T47D (cell line): ENCODE results near the gene ODAD3.
"Not testable (repeated sequence)": the region's sequence is repeated elsewhere in the genome, so short reads cannot be mapped to it uniquely, and the experiment has no call there.

ENCODE experiments used
- DNase-seq, 2 experiments: peaks; one replicate each; pipeline versions ENCODE4 v3.0.0 to v3.0.0-alpha.2; 2011 to 2012; ENCODE audit warnings: low read depth in 1 of 2, low spot score in 1 of 2
- JUND ChIP-seq: IDR thresholded peaks from 2 replicates; pipeline ENCODE4 v1.6.1; 2012; ENCODE audit warnings: low read depth
- in situ Hi-C: cut with HindIII; loops from 2 replicates; pipeline ENCODE4 v1.10.0; 2016; ENCODE audit warnings: low sequenced_read_pairs, low pct_unique_long_range_greater_than_20kb

ODAD3 gene

DNA sequence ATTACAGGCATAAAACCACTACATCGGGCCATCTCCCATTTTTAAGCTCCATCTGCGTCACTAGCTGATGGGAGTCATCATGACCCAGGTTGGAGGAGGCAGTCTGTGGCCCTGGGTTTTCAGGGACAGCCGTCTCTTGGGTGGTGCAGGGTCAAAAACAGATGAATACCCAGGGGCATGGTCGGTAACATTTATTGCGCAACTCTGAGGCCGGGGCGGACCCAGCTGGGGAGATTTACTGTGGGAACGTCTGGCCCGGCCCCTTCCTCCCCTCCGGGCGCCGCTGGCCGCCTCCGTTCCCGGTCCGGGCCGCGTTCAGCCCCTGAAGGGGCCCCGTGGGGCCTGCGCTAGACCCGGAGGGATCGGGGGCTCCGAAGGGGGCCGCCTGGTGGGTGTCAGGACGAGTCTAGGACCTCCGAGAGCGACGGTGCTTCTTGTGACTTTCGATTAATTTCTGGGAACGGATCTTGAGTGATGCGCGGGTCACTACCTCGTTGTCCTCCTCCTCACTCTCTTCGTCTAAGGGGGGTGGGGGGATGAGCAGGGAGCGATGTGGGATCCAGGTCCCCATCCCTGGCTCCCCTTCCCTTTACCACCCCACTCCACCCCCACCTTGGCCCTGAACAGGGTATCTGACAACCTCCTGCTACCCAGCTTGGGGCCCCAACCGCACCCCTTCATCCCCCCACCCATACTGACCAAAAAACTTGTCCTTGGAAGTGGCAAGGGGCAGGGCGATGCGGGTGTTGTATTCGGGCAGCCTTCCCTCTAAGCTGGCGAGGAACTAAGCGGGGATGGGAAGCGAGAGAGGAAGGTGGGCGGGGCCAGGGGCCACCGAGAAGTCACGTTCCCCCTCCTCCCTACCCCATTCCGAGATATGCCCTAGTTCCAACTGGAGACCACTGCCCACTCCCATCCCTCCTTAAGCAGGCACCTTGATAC, 14.2 kb downstream of the ODAD3 start:
- in situ Hi-C loops: no loop called here
- DNase-seq: peak in 1 of 2 experiments; percentile 58
- TF ChIP-seq JUND: no peak

DNA sequence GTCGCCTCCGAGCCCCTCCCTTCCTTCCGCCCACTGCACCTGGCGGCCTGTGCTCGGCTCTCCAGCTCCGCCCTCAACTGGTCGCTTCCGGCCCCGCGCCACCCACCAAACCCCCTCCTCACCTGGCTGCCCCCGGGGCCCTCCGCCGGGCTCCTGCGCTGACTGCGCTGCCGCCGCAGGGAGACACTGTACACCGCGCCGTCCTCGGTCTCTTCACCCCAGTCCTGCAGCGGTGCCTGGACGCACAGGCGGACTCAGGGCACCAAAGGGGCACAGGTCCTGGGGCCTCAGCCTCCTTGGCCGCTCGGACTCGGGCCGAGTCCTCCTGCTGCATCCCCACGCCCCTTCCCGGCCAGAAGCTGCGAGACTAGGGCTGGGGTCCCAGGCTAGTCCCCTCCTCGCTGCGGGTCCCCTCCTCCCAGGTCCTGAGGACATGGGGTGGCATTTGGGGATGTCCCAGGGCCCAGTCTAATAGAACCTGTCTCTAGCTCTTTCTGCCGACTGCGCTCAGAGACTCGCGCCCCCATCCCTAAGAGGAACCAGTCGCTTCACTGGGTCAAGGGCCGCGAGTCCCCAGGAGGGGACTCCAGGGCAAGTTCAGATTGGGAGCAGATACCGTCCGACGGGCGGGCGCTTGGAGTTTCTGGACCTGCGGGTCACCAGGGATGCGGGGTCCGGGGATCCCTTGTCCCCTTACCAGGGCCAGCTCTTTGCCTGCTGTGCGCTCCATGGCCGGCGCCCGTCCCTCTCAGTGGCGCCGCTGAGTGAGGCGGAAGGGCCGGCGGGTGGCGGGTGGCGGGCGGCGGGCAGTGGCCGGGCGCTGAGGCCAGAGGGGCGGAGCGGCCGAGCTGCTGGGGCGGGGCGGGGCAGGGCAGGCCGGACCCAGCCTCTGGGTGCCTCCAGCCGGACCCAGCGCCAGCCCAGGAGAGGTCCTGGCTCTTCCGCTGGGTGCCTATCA, 16.1 kb downstream of the ODAD3 start, which contains the start of gene RGL3:
RGL3 (minus strand) TSS at position 766 of the 958 bp plus-strand sequence; CDS start at position 730, 36 bp downstream.
- TF ChIP-seq JUND: no peak
- in situ Hi-C loops: no loop called here
- DNase-seq: peak; percentile 64 to 68

DNA sequence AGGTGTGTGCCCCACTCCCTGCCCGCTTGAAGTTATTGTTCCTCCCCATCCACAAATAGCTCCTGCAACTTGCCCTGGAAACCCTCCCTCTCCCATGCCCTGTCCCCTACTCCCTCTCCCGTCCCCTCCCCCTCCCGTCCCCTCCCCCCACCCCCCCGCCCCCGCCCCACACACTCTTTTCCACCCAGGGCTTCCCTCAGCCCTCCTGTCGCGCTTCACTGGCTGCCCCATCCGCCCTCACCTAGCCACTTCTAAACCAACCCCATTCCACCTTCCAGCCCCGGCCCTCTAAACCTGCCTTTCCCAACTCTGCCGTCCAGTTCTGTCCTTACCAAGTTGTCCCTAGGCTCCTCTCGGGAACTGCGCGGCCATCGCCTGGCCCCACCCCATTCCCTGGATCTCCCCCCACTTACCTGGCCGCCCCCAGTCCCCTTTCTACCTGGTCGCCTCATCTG, 16.8 kb downstream of the ODAD3 start:
- in situ Hi-C loops: no loop called here
- no peak for DNase-seq
- no peak for TF ChIP-seq JUND

DNA sequence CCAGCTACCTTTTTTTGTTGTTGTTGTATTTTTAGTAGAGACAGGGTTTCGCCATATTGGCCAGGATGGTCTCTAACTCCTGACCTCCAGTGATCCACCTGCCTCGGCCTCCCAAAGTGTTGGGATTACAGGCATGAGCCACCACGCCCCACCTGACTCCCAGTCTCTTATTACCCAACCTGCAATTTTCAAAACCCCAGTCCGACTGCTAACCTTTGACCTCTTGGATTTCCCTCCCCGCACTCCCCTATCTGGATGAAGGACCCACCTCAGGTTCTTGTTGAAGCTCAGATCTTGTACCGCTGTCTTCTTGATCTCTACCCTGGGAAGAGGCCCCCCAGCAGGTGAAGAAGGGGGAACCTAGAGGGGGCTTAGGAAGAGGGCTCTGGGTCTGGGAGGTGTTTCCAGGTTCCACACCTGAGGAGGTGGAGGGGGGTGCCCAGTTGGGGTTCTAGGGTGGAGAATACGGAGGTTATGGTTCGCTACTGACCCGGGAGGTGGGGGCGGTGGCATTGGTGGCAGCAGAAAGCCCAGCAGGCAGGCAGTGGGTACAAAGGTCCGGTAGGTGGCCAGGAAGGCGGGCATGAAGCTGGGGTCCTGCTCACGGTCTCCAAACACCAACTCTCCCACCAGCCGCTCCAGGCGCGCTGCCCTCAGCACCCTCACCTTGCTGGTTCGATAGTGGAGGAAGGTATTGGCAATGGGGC, 18.4 kb downstream of the ODAD3 start:
- no peak for DNase-seq
- in situ Hi-C loops: no loop called here
- no peak for TF ChIP-seq JUND

DNA sequence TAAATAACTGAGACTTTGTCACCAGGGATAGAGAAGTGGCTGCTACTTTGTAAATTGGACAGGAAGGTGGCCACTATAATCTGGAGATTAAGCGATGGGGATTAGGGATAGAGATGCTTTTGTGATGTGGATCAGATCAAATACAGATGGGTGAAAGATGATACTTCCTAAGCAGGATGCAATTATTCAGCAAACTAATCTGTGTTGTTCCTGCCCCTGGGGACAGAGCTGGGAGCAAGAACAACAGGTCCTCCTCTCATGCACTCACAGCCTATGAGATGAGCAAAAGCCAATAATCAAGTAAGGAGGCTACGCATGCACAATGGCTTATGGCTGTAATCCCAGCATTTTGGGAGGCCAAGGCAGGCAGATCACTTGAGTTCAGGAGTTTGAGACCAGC, 20.4 kb downstream of the ODAD3 start:
- DNase-seq: no peak
- in situ Hi-C loops: no loop called here
- no peak for TF ChIP-seq JUND

DNA sequence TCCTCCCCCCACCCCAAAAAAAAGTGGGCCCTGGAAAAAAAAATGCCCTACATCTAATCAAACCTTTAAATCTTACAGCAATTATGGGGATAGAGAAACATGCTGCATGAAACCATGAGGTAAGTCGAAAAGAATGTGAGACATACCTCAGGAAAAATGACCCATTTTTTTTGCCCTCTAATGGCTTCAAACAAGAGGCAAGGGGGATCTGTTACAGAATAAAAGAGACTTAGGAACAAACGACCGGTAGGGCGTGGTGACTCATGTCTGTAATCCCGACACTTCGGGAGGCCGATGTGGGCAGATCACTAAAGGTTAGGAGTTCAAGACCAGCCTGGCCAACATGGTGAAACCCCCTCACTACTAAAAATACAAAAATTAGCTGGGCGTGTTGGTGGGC, 24.2 kb downstream of the ODAD3 start:
- in situ Hi-C loops: no loop called here
- no peak for DNase-seq
- TF ChIP-seq JUND: no peak

DNA sequence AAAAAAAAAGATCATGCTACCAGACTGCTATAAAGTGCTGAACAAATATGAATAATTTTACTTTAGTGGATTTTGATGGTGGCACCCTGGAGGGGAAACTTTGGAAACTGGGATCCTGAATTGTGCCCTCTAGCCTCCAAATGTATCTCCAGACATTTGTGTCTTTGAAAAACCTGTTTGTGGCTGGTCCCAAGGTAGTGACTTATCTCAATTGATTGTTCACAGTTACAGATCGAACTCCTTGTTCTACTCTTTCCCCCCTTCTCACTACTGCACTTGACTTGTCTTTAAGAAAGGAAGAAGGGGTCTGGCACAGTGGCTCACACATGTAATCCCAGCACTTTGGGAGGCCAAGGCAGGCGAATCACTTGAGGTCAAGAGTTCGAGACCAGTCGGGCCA, 26.3 kb downstream of the ODAD3 start:
- DNase-seq: no peak
- no peak for TF ChIP-seq JUND
- in situ Hi-C loops: no loop called here

DNA sequence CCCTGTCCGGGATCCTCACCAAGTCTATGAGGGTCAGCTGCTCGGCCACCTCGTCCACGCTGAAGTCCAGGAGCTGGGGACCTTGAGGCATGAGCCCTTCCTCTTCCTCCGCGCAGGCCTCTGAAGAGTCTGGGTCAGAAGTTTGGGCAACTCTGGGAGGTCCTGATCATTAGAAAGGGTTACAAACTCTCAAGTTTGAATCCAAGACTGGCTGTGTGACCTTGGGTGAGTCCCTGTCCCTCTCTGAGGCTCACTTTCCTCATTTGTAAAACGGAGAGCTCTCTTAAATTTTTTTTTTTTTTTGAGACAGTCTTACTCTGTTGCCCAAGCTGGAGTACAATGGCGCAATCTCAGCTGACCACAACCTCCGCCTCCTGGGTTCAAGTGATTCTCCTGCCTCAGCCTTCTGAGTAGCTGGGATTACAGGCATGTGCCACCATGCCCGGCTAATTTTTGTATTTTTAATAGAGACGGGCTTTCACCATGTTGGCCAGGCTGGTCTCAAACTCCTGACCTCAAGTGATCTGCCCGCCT, 28.2 kb downstream of the ODAD3 start:
- in situ Hi-C loops, DNase-seq: not testable (repeated sequence)

DNA sequence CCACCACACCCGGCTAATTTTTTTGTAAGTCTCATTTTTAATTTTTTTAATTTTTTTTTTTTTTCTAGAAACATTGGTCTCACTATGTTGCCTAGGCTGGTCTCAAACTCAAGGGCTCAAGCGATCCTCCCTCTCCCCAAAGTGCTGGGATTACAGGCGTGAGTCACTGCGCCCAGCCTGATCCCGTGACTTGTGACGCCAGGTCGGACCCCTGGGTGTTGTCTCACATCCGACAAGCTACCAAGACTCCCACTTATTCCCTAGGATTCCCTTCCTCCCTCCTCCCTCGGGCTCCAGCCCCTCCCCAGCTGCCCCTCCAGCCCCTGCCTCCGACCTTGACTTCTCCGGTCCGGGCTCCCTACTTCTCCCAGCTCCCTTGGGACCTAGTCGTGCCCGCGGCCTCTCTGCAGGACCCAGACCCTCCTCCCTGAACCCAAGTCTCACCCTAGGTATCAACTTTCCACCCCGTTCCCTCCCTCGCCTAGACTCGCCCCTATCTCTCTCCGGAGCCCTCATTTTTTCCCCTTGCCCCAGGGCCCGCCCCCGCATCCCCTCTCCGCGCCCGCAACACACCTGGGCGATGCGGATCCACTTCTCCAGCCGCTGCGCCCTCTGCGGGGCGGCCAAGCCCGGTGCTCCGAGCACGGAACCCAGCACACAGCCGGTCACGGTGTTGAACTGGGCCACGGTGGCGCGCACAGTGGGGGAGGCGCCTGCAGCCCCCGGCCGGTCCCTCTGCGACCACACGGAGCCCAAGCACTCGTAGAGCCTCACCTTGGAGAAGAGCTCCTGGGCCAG, 28.9 kb downstream of the ODAD3 start:
- DNase-seq: no peak
- TF ChIP-seq JUND: no peak
- in situ Hi-C loops: no loop called here

DNA sequence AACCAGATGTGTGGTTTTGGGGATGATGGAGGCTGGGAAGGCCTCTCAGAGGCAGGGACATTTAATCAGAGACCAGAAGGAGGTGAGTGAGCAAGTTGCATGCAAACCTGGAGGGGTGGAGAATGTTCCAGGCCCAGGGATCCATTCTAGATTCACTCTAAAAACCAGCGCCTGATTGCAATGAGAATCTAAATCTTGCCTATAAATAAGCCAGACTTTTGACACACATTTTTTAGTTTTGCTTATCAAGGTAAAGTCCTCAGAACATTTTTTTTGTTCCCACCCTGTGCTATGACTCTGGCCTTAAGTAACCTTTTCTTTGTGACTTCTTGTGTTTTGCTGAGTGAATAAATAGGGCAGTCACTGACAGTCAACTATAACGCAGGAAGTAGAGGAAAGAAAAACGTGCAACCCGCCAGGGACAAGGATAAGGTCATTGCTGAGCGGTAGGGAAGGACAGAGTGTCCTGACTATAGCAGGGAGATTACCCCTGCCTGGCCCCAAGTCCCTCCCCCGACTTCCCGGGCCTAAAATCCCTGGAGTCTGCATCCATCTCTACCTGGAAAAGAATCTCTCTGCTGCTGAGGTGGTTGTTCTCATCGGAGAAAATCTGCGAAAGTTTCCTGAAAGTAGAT, 30.2 kb downstream of the ODAD3 start:
- no peak for DNase-seq
- TF ChIP-seq JUND: no peak
- in situ Hi-C loops: no loop called here

DNA sequence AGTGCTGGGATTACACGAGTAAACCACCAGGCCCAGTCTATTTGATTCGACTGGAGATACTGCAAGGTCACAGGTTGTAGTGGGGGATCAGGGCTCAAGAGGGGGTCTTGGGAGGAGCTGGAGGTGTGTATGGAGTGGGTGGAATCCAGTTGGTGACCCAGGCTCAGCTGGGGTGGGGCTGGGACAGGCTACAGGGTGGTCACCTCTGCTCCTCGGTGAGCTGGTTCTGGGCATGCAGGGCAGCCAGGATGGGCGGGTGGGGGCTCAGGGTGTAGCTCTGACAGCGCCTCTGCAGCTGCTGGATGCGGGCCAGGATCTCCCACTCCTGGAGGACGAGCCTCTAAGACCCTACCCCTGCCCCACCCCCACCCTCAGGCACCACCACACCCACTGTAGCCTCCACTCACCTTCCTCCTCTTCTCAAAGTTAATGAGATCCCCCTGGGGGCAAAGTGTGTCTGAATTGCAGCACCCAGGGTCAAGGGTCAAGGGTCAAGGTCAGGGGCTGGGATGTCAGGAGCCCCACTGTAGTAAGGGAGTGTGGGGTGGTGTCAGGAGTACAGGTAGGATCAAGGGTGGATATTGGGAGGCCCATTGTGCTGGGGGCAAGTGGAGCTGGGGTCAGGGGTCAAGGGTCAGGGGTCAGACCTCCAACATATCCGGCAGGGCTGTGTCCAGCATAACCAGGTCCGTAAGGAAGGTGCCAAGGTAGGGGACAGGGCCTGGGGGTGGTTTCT, 32.9 kb downstream of the ODAD3 start:
- in situ Hi-C loops: no loop called here
- TF ChIP-seq JUND: no peak
- no peak for DNase-seq
